IPS DF 4.7 (cell line): ENCODE results near the gene SPAG7.

Experiments
- DNase-seq: peaks from one replicate; pipeline ENCODE4 v3.0.0-alpha.2; 2013; ENCODE audit warnings: low spot score; ENCODE audit errors: extremely low read depth

Gene SPAG7

GRCh38 chr17:4974115-4974670 lies 6.6 kb upstream of the SPAG7 start:
- DNase-seq: no peak

GRCh38 chr17:4973256-4974114 lies 5.9 kb upstream of the SPAG7 start:
- DNase-seq: no peak

- no peak for DNase-seq
Observed at GRCh38 chr17:4972752-4973151, 5.1 kb upstream of the SPAG7 start.

GRCh38 chr17:4972322-4972721 lies 4.7 kb upstream of the SPAG7 start:
- no peak for DNase-seq

GRCh38 chr17:4971826-4972225 lies 4.2 kb upstream of the SPAG7 start:
- DNase-seq: no peak

GRCh38 chr17:4970273-4970672 lies 2.7 kb upstream of the SPAG7 start:
- no peak for DNase-seq

GRCh38 chr17:4969551-4970173 lies 2.0 kb upstream of the SPAG7 start:
- no peak for DNase-seq

GRCh38 chr17:4969047-4969550 lies 1.5 kb upstream of the SPAG7 start:
- DNase-seq: no peak

- no peak for DNase-seq
Observed at GRCh38 chr17:4968486-4969046, 949 bp upstream of the SPAG7 start.

GRCh38 chr17:4966844-4967538 lies 626 bp downstream of the SPAG7 start:
- peak; percentile 99 for DNase-seq

- no peak for DNase-seq
Observed at GRCh38 chr17:4965311-4965986, 2.2 kb downstream of the SPAG7 start.

GRCh38 chr17:4960279-4960922 lies 7.2 kb downstream of the SPAG7 start:
- no peak for DNase-seq

- DNase-seq: no peak
Observed at GRCh38 chr17:4959261-4959965, 8.2 kb downstream of the SPAG7 start.

- DNase-seq: no peak
Observed at GRCh38 chr17:4958102-4958501, 9.5 kb downstream of the SPAG7 start.

GRCh38 chr17:4956493-4957061 lies 11.0 kb downstream of the SPAG7 start:
- no peak for DNase-seq

GRCh38 chr17:4955091-4955490 lies 12.5 kb downstream of the SPAG7 start:
- DNase-seq: no peak

- no peak for DNase-seq
Observed at GRCh38 chr17:4953451-4953961, 14.1 kb downstream of the SPAG7 start.

- no peak for DNase-seq
Observed at GRCh38 chr17:4951486-4951885, 16.1 kb downstream of the SPAG7 start.

- DNase-seq: no peak
Observed at GRCh38 chr17:4950746-4951204, 16.8 kb downstream of the SPAG7 start, which contains the start of gene ENO3. ENO3 (plus strand) TSS chr17:4951119; CDS start chr17:4951830, 711 bp downstream.
